CD4-positive, alpha-beta memory T cell (primary cell): ENCODE results near the gene UGT1A8. TPM values are rescaled to one million over a fixed set of nuclear protein-coding genes. Genes with fewer than 3 reads are reported as not detected.

Source experiments
- CTCF ChIA-PET: fragments of 350-600 bp; sonication (Branson Sonifier 250); formaldehyde crosslinking; loops from one replicate; lab custom pipeline; 2021; ENCODE audit warnings: inconsistent platforms; ENCODE audit not compliant: partially characterized antibody; lab: Charles Lee
- POLR2A ChIA-PET: fragments of 350-600 bp; sonication (Branson Sonifier 250); formaldehyde crosslinking; loops from one replicate; lab custom pipeline; 2021; ENCODE audit not compliant: partially characterized antibody; lab: Charles Lee
- DNase-seq, 5 donors: peaks; one replicate each; pipeline versions ENCODE4 v3.0.0 to v3.0.0-alpha.2; 2020 to 2022; ENCODE audit warnings: mixed read lengths in 1 of 5
- H3K27ac ChIP-seq: one replicate; pipeline ENCODE4 v1.7.0; 2013; ENCODE audit warnings: low read depth, low read length
- H3K27me3 ChIP-seq: 2 replicates; pipeline ENCODE4 v1.7.0; 2013; ENCODE audit warnings: mild to moderate bottlenecking, low read length, moderate library complexity; ENCODE audit not compliant: insufficient read depth
- H3K36me3 ChIP-seq: 2 replicates; pipeline ENCODE4 v1.7.0; 2013; ENCODE audit warnings: mild to moderate bottlenecking, low read length, moderate library complexity; ENCODE audit not compliant: insufficient read depth
- H3K4me1 ChIP-seq: 2 replicates; pipeline ENCODE4 v1.7.0; 2013; ENCODE audit warnings: mild to moderate bottlenecking, low read length, moderate library complexity; ENCODE audit not compliant: insufficient read depth
- H3K4me3 ChIP-seq, 2 donors: one replicate each; pipeline ENCODE4 v1.7.0; 2013; ENCODE audit warnings: low read length in 2 of 2, mild to moderate bottlenecking in 1 of 2
- H3K9me3 ChIP-seq, 2 donors: one replicate each; pipeline ENCODE4 v1.7.0; 2013; ENCODE audit warnings: low read length in 2 of 2, control low read depth in 1 of 2; ENCODE audit not compliant: control insufficient read depth in 1 of 2
- H3K27ac Mint-ChIP-seq, 7 donors: one replicate each; pipeline ENCODE4 v1.8.0; 2020 to 2021; ENCODE audit warnings: mixed read lengths in 7 of 7, mild to moderate bottlenecking in 6 of 7, inconsistent platforms in 3 of 7, moderate library complexity in 3 of 7
- H3K27me3 Mint-ChIP-seq, 2 donors: one replicate each; pipeline ENCODE4 v1.8.0; 2020 to 2021; ENCODE audit warnings: mixed read lengths in 2 of 2
- H3K36me3 Mint-ChIP-seq, 2 donors: one replicate each; pipeline ENCODE4 v1.8.0; 2020 to 2021; ENCODE audit warnings: mixed read lengths in 2 of 2, inconsistent platforms in 1 of 2, mild to moderate bottlenecking in 1 of 2
- H3K4me1 Mint-ChIP-seq, 4 donors: one replicate each; pipeline ENCODE4 v1.8.0; 2020 to 2021; ENCODE audit warnings: mixed read lengths in 4 of 4, mild to moderate bottlenecking in 1 of 4
- H3K4me3 Mint-ChIP-seq, 8 donors: one replicate each; pipeline ENCODE4 v1.8.0; 2020 to 2021; ENCODE audit warnings: mixed read lengths in 8 of 8, mild to moderate bottlenecking in 7 of 8, moderate library complexity in 6 of 8, inconsistent platforms in 3 of 8
- H3K9me3 Mint-ChIP-seq, 8 donors: one replicate each; pipeline ENCODE4 v1.8.0; 2020 to 2021; ENCODE audit warnings: mixed read lengths in 8 of 8, mild to moderate bottlenecking in 5 of 8, inconsistent platforms in 3 of 8, moderate library complexity in 1 of 8
- intact Hi-C: fragments of 100-400 bp; cut with micrococcal nuclease; formaldehyde crosslinking; loops from one replicate; pipeline ENCODE4 v1.15.1; 2023
- polyA plus RNA-seq, 2 donors: library from polyadenylated mRNA; unstranded; fragments of 300-500 nt; fragmentation: Illumina TruSeq; gene quantifications; one replicate each; pipeline ENCODE4 v1.2.3, GENCODE V29; 2021
- total RNA-seq, 2 experiments: library from RNA; stranded (reverse); gene quantifications; one replicate each; pipeline ENCODE4 v1.2.3, GENCODE V29; 2021

UGT1A8 gene
- total and polyA plus RNA-seq, 4 experiments from 2014 or later: not detected

- H3K36me3 Mint-ChIP-seq: no peaks in the 10 kb centered on the region
- CTCF ChIA-PET: no interaction called here
Measured at GRCh38 chr2:233803292-233803911, 186.0 kb downstream of the UGT1A8 start.

GRCh38 chr2:233803994-233804393 lies 186.6 kb downstream of the UGT1A8 start:
- Histone ChIP-seq H3K27me3 (no peaks in the 10 kb centered on the region), H3K4me1 (no peaks in the 10 kb centered on the region), H3K27ac (no peak overlapping the region), H3K9me3 (no peaks in the 10 kb centered on the region), H3K4me3 (no peak overlapping the region), H3K36me3 (no peaks in the 10 kb centered on the region)
- CTCF ChIA-PET: no interaction called here
- DNase-seq: no peak
- POLR2A ChIA-PET: no interaction called here
- intact Hi-C loops: no loop called here
- H3K4me3 Mint-ChIP-seq: no peak overlapping the region
- peaks cover 10 to 17% of the 10 kb centered on the region in 2 donors for H3K27me3 Mint-ChIP-seq
- H3K27ac Mint-ChIP-seq: peak overlapping the region in 2 of 7 donors; percentile 6 to 63
- H3K9me3 Mint-ChIP-seq: no peaks in the 10 kb centered on the region
- no peaks in the 10 kb centered on the region for H3K36me3 Mint-ChIP-seq
- H3K4me1 Mint-ChIP-seq: no peaks in the 10 kb centered on the region

More at GRCh38 chr2:233803292-233803911, 186.0 kb downstream of the UGT1A8 start:
- POLR2A ChIA-PET: no interaction called here
- intact Hi-C loops: no loop called here
- Histone ChIP-seq H3K4me3 (no peak overlapping the region), H3K27me3 (no peaks in the 10 kb centered on the region), H3K4me1 (no peaks in the 10 kb centered on the region), H3K27ac (no peak overlapping the region), H3K9me3 (no peaks in the 10 kb centered on the region), H3K36me3 (no peaks in the 10 kb centered on the region)
- no peak overlapping the region for H3K4me3 Mint-ChIP-seq
- H3K9me3 Mint-ChIP-seq: no peaks in the 10 kb centered on the region
- no peaks in the 10 kb centered on the region for H3K4me1 Mint-ChIP-seq
- peaks cover 8 to 17% of the 10 kb centered on the region in 2 donors for H3K27me3 Mint-ChIP-seq
- no peak overlapping the region for H3K27ac Mint-ChIP-seq
- DNase-seq: no peak

GRCh38 chr2:233807215-233807865 lies 189.9 kb downstream of the UGT1A8 start:
- H3K4me1 Mint-ChIP-seq: no peaks in the 10 kb centered on the region
- H3K4me3 ChIP-seq: no peak overlapping the region
- H3K36me3 ChIP-seq: no peaks in the 10 kb centered on the region
- H3K27ac Mint-ChIP-seq: no peak overlapping the region
- DNase-seq: no peak
- intact Hi-C loops: no loop called here
- H3K36me3 Mint-ChIP-seq: no peaks in the 10 kb centered on the region
- ChIA-PET POLR2A (no interaction called here), CTCF (no interaction called here)
- H3K27ac ChIP-seq: no peak overlapping the region
- H3K9me3 Mint-ChIP-seq: no peaks in the 10 kb centered on the region
- H3K4me1 ChIP-seq: no peaks in the 10 kb centered on the region
- H3K9me3 ChIP-seq: no peaks in the 10 kb centered on the region
- H3K27me3 ChIP-seq: no peaks in the 10 kb centered on the region
- no peak overlapping the region for H3K4me3 Mint-ChIP-seq
- peaks cover 9 to 16% of the 10 kb centered on the region in 2 donors for H3K27me3 Mint-ChIP-seq

GRCh38 chr2:233807966-233808935 lies 190.8 kb downstream of the UGT1A8 start:
- POLR2A ChIA-PET: no interaction called here
- intact Hi-C loops: no loop called here
- CTCF ChIA-PET: no interaction called here
- Histone ChIP-seq H3K4me3 (no peak overlapping the region), H3K4me1 (no peaks in the 10 kb centered on the region), H3K9me3 (no peaks in the 10 kb centered on the region), H3K27me3 (no peaks in the 10 kb centered on the region), H3K27ac (no peak overlapping the region), H3K36me3 (no peaks in the 10 kb centered on the region)
- no peaks in the 10 kb centered on the region for H3K4me1 Mint-ChIP-seq
- no peaks in the 10 kb centered on the region for H3K9me3 Mint-ChIP-seq
- DNase-seq: no peak
- H3K4me3 Mint-ChIP-seq: no peak overlapping the region
- H3K36me3 Mint-ChIP-seq: no peaks in the 10 kb centered on the region
- H3K27me3 Mint-ChIP-seq: peaks cover 6 to 12% of the 10 kb centered on the region in 2 donors
- H3K27ac Mint-ChIP-seq: no peak overlapping the region

GRCh38 chr2:233810385-233810784 lies 193.0 kb downstream of the UGT1A8 start:
- Histone ChIP-seq H3K9me3 (no peaks in the 10 kb centered on the region), H3K27ac (no peak overlapping the region), H3K36me3 (no peaks in the 10 kb centered on the region), H3K4me1 (no peaks in the 10 kb centered on the region), H3K27me3 (no peaks in the 10 kb centered on the region), H3K4me3 (no peak overlapping the region)
- no peaks in the 10 kb centered on the region for H3K9me3 Mint-ChIP-seq
- no peak for DNase-seq
- intact Hi-C loops: no loop called here
- no peaks in the 10 kb centered on the region for H3K36me3 Mint-ChIP-seq
- no peak overlapping the region for H3K4me3 Mint-ChIP-seq
- H3K27ac Mint-ChIP-seq: no peak overlapping the region
- ChIA-PET CTCF (no interaction called here), POLR2A (no interaction called here)
- H3K4me1 Mint-ChIP-seq: no peaks in the 10 kb centered on the region
- peaks cover 6 to 9% of the 10 kb centered on the region in 2 donors for H3K27me3 Mint-ChIP-seq

- ChIA-PET POLR2A (no interaction called here), CTCF (no interaction called here)
- Mint-ChIP-seq H3K4me1 (no peaks in the 10 kb centered on the region), H3K27ac (no peak overlapping the region), H3K36me3 (no peaks in the 10 kb centered on the region), H3K9me3 (no peaks in the 10 kb centered on the region), H3K27me3 (peaks cover 6 to 9% of the 10 kb centered on the region in 2 donors), H3K4me3 (no peak overlapping the region)
- Histone ChIP-seq H3K4me3 (no peak overlapping the region), H3K27me3 (no peaks in the 10 kb centered on the region), H3K4me1 (no peaks in the 10 kb centered on the region), H3K27ac (no peak overlapping the region), H3K9me3 (no peaks in the 10 kb centered on the region), H3K36me3 (no peaks in the 10 kb centered on the region)
- intact Hi-C loops: no loop called here
- no peak for DNase-seq
Measured at GRCh38 chr2:233811087-233811486, 193.7 kb downstream of the UGT1A8 start.

GRCh38 chr2:233811732-233812131 lies 194.3 kb downstream of the UGT1A8 start:
- DNase-seq: no peak
- Histone ChIP-seq H3K4me3 (no peak overlapping the region), H3K36me3 (no peaks in the 10 kb centered on the region), H3K4me1 (no peaks in the 10 kb centered on the region), H3K9me3 (no peaks in the 10 kb centered on the region), H3K27ac (no peak overlapping the region), H3K27me3 (no peaks in the 10 kb centered on the region)
- POLR2A ChIA-PET: no interaction called here
- H3K27ac Mint-ChIP-seq: no peak overlapping the region
- CTCF ChIA-PET: no interaction called here
- no peak overlapping the region for H3K4me3 Mint-ChIP-seq
- no peaks in the 10 kb centered on the region for H3K9me3 Mint-ChIP-seq
- intact Hi-C loops: no loop called here
- H3K36me3 Mint-ChIP-seq: no peaks in the 10 kb centered on the region
- peaks cover 6 to 9% of the 10 kb centered on the region in 2 donors for H3K27me3 Mint-ChIP-seq
- H3K4me1 Mint-ChIP-seq: no peaks in the 10 kb centered on the region
